ENCODE results near the gene PROX1. TPM values are rescaled to one million over a fixed set of nuclear protein-coding genes. Genes with fewer than 3 reads are reported as not detected.

Gene PROX1
- total RNA-seq, 4 donors from 2014 or later: 0.15 to 3.8 (median 0.66) TPM

- no peak for TF ChIP-seq POLR2A (IDR thresholded peaks at IDR 0.05)
- TF ChIP-seq CTCF (IDR thresholded peaks at IDR 0.05): no peak
- no peak for DNase-seq
- intact Hi-C loops (cut with DNase I): no loop called here
- no peaks in the 10 kb centered on the region for H3K9me3 ChIP-seq
- no peaks in the 10 kb centered on the region for H3K4me1 ChIP-seq
- no peak overlapping the region for H3K27ac ChIP-seq
- no peaks in the 10 kb centered on the region for H3K36me3 ChIP-seq
- H3K4me3 ChIP-seq: no peak overlapping the region
- H3K27me3 ChIP-seq: peaks cover 0 to 19% (median 0%) of the 10 kb centered on the region in 4 donors
- 49 to 65% methylated on average over 2 of the region's 2 CpGs for WGBS, 2 donors
Measured at GRCh38 chr1:213972141-213972540, 15.6 kb upstream of the PROX1 start.

- no peak overlapping the region for H3K27ac ChIP-seq
- DNase-seq: no peak
- intact Hi-C loops (cut with DNase I): no loop called here
- TF ChIP-seq CTCF (IDR thresholded peaks at IDR 0.05): no peak
- no peak for TF ChIP-seq POLR2A (IDR thresholded peaks at IDR 0.05)
- no peaks in the 10 kb centered on the region for H3K36me3 ChIP-seq
- no peaks in the 10 kb centered on the region for H3K4me1 ChIP-seq
- peaks cover 0 to 29% (median 0%) of the 10 kb centered on the region in 4 donors for H3K27me3 ChIP-seq
- no peak overlapping the region for H3K4me3 ChIP-seq
- no peaks in the 10 kb centered on the region for H3K9me3 ChIP-seq
- WGBS, 2 donors: 80 to 100% methylated on average over 1 of the region's 1 CpG
Measured at GRCh38 chr1:213973129-213973528, 14.6 kb upstream of the PROX1 start.

GRCh38 chr1:213976665-213977485, 10.9 kb upstream of the PROX1 start:
- H3K27ac ChIP-seq: no peak overlapping the region
- intact Hi-C loops (cut with DNase I): no loop called here
- H3K36me3 ChIP-seq: no peaks in the 10 kb centered on the region
- no peak for TF ChIP-seq CTCF (IDR thresholded peaks at IDR 0.05)
- no peak for TF ChIP-seq POLR2A (IDR thresholded peaks at IDR 0.05)
- no peak for DNase-seq
- no peaks in the 10 kb centered on the region for H3K9me3 ChIP-seq
- peaks cover 0 to 60% (median 8%) of the 10 kb centered on the region in 4 donors for H3K27me3 ChIP-seq
- no peak overlapping the region for H3K4me3 ChIP-seq
- WGBS, 2 donors: 46% methylated on average over 7 to 8 of the region's 8 CpGs
- H3K4me1 ChIP-seq: peaks cover 0 to 7% (median 0%) of the 10 kb centered on the region in 3 donors

- intact Hi-C loops (cut with DNase I): no loop called here
- no peak for TF ChIP-seq POLR2A (IDR thresholded peaks at IDR 0.05)
- TF ChIP-seq CTCF (IDR thresholded peaks at IDR 0.05): no peak
- DNase-seq: no peak
- Histone ChIP-seq H3K27me3 (peaks cover under 1 to 66% (median 10%) of the 10 kb centered on the region in 4 donors), H3K4me3 (no peak overlapping the region), H3K27ac (no peak overlapping the region), H3K36me3 (no peaks in the 10 kb centered on the region), H3K4me1 (peaks cover 0 to 11% (median 1%) of the 10 kb centered on the region in 3 donors), H3K9me3 (no peaks in the 10 kb centered on the region)
- WGBS, 2 donors: 54 to 70% methylated on average over 5 to 7 of the region's 7 CpGs
Measured at GRCh38 chr1:213977486-213977842, 10.3 kb upstream of the PROX1 start.

- no peak overlapping the region for H3K27ac ChIP-seq
- H3K4me1 ChIP-seq: peaks cover 0 to 15% (median 6%) of the 10 kb centered on the region in 3 donors
- TF ChIP-seq CTCF (IDR thresholded peaks at IDR 0.05) (no peak), POLR2A (IDR thresholded peaks at IDR 0.05) (no peak)
- peaks cover 5 to 70% (median 13%) of the 10 kb centered on the region in 4 donors for H3K27me3 ChIP-seq
- intact Hi-C loops (cut with DNase I): no loop called here
- no peak overlapping the region for H3K4me3 ChIP-seq
- no peaks in the 10 kb centered on the region for H3K36me3 ChIP-seq
- DNase-seq: no peak
- H3K9me3 ChIP-seq: no peaks in the 10 kb centered on the region
- 22 to 53% methylated on average over 3 of the region's 3 CpGs for WGBS, 2 donors
Measured at GRCh38 chr1:213977909-213978308, 9.9 kb upstream of the PROX1 start.

Measured in esophagus squamous epithelium (tissue), 5 donors.